PC-9 (cell line): ENCODE results near the gene TRPM6. TPM values are rescaled to one million over a fixed set of nuclear protein-coding genes. Genes with fewer than 3 reads are reported as not detected.

ENCODE experiments used
- BruUV-seq: library from RNA; stranded (reverse); fragments of 400-500 nt; replicated peaks from 2 replicates; lab custom pipeline; 2021; lab: Mats Ljungman, UMichigan
- CTCF ChIA-PET: fragments of 300-600 bp; sonication (Branson Sonifier 250); formaldehyde crosslinking; loops from one replicate; lab custom pipeline; 2022; ENCODE audit warnings: antibody characterized with exemption; lab: Charles Lee
- POLR2A ChIA-PET: fragments of 300-600 bp; sonication (Branson Sonifier 250); formaldehyde crosslinking; loops from one replicate; lab custom pipeline; 2022; ENCODE audit warnings: antibody characterized with exemption; ENCODE audit not compliant: unreplicated experiment; lab: Charles Lee
- DNase-seq, 2 experiments: peaks; one replicate each; pipeline versions ENCODE4 v3.0.0 to v3.0.0-alpha.2; 2015 to 2022; ENCODE audit warnings: mixed read lengths in 1 of 2
- H2AFZ ChIP-seq: fragments of 200-600 bp; sonication (generic); 2 replicates; pipeline ENCODE4 v1.8.1; 2017; ENCODE audit warnings: antibody characterized with exemption
- H3F3A ChIP-seq: fragments of 200-600 bp; sonication (generic); 2 replicates; pipeline ENCODE4 v1.8.1; 2017; ENCODE audit warnings: antibody characterized with exemption, mild to moderate bottlenecking, low read depth; ENCODE audit not compliant: insufficient read depth
- H3K27ac ChIP-seq: fragments of 200-600 bp; sonication (generic); 2 replicates; pipeline ENCODE4 v1.6.1; 2016; ENCODE audit warnings: mixed run types
- H3K27me3 ChIP-seq: fragments of 200-600 bp; sonication (generic); 2 replicates; pipeline ENCODE4 v1.6.1; 2016; ENCODE audit warnings: low read depth, mixed run types; ENCODE audit not compliant: insufficient read depth
- H3K36me3 ChIP-seq: fragments of 200-600 bp; sonication (generic); 2 replicates; pipeline ENCODE4 v1.6.1; 2016; ENCODE audit warnings: low read depth, mixed run types
- H3K4me1 ChIP-seq: fragments of 200-600 bp; sonication (generic); replicated peaks from 2 replicates; pipeline ENCODE4 v1.6.1; 2016; ENCODE audit warnings: mixed run types; ENCODE audit not compliant: insufficient read depth
- H3K4me2 ChIP-seq: fragments of 200-600 bp; sonication (generic); 2 replicates; pipeline ENCODE4 v1.6.1; 2017; ENCODE audit warnings: mixed run types
- H3K4me3 ChIP-seq: fragments of 200-600 bp; sonication (generic); 2 replicates; pipeline ENCODE4 v1.6.1; 2016; ENCODE audit warnings: mixed run types
- H3K79me2 ChIP-seq: fragments of 200-600 bp; sonication (generic); 2 replicates; pipeline ENCODE4 v1.6.1; 2017; ENCODE audit warnings: low read depth, mixed run types
- H3K9me2 ChIP-seq: fragments of 200-600 bp; sonication (generic); 2 replicates; pipeline ENCODE4 v1.8.1; 2017; ENCODE audit warnings: mild to moderate bottlenecking; ENCODE audit not compliant: insufficient read depth
- H3K9me3 ChIP-seq: fragments of 200-600 bp; sonication (generic); 2 replicates; pipeline ENCODE4 v1.8.1; 2016; ENCODE audit warnings: low read depth; ENCODE audit not compliant: insufficient read depth
- H4K20me1 ChIP-seq: fragments of 200-600 bp; sonication (generic); 2 replicates; pipeline ENCODE4 v1.8.1; 2017; ENCODE audit not compliant: insufficient read depth
- CTCF ChIP-seq: fragments of 200-600 bp; sonication (generic); conservative IDR thresholded peaks from 2 replicates; pipeline ENCODE4 v1.6.1; 2017; ENCODE audit warnings: mixed run types, antibody characterized with exemption, mild to moderate bottlenecking, moderate library complexity
- EZH2 ChIP-seq: fragments of 200-600 bp; sonication (generic); IDR thresholded peaks from 2 replicates; pipeline ENCODE4 v1.8.0; 2017; ENCODE audit warnings: antibody characterized with exemption, low read depth
- intact Hi-C: fragments of 100-400 bp; cut with micrococcal nuclease; formaldehyde crosslinking; loops from one replicate; pipeline ENCODE4 v1.10.0; 2022; ENCODE audit not compliant: unreplicated experiment
- total RNA-seq: library from RNA; stranded (reverse); gene quantifications from 2 replicates; pipeline ENCODE4 v1.2.3, GENCODE V29; 2021

The TRPM6 gene
- total RNA-seq, 1 experiment from 2014 or later = 0.09 TPM

- DNase-seq = no peak
- Histone ChIP-seq H3K27me3 (no peaks in the 10 kb centered on the region), H3K9me2 (no peaks in the 10 kb centered on the region), H3K27ac (no peak overlapping the region), H3F3A (no peaks in the 10 kb centered on the region), H3K79me2 (no peaks in the 10 kb centered on the region), H2AFZ (no peak overlapping the region), H3K9me3 (no peaks in the 10 kb centered on the region), H3K4me2 (no peak overlapping the region), H3K36me3 (no peaks in the 10 kb centered on the region), H4K20me1 (no peaks in the 10 kb centered on the region), H3K4me1 (no peaks in the 10 kb centered on the region), H3K4me3 (no peak overlapping the region)
- intact Hi-C loops = loop anchor here (5.0 kb wide), 2 partner anchors 211 to 416 kb away; no protein-coding TSS in a partner anchor
- BruUV-seq = no TSS peak
- TF ChIP-seq CTCF (no peak), EZH2 (no peak)
- POLR2A ChIA-PET = no interaction called here
- CTCF ChIA-PET = no interaction called here
Measured at GRCh38 chr9:74771672-74772071, 116.0 kb downstream of the TRPM6 start.

GRCh38 chr9:74771262-74771585 lies 116.5 kb downstream of the TRPM6 start:
- Histone ChIP-seq H3K79me2 (no peaks in the 10 kb centered on the region), H2AFZ (no peak overlapping the region), H3K9me2 (no peaks in the 10 kb centered on the region), H4K20me1 (no peaks in the 10 kb centered on the region), H3K36me3 (no peaks in the 10 kb centered on the region), H3K4me3 (no peak overlapping the region), H3K4me1 (no peaks in the 10 kb centered on the region), H3F3A (no peaks in the 10 kb centered on the region), H3K27me3 (no peaks in the 10 kb centered on the region), H3K9me3 (no peaks in the 10 kb centered on the region), H3K27ac (no peak overlapping the region), H3K4me2 (no peak overlapping the region)
- TF ChIP-seq CTCF = 0 out of 2 replicates have a peak, but pooled peaks have one; percentile 2
- no peak for TF ChIP-seq EZH2
- POLR2A ChIA-PET = no interaction called here
- CTCF ChIA-PET = interaction anchor here (0.6 kb wide), 1 partner anchor 1228 kb away, joined by 3 read pairs; no protein-coding TSS in a partner anchor
- intact Hi-C loops = loop anchor here (5.0 kb wide), 2 partner anchors 211 to 416 kb away; no protein-coding TSS in a partner anchor
- no peak for DNase-seq
- no TSS peak for BruUV-seq

- no TSS peak for BruUV-seq
- H3K79me2 ChIP-seq = no peaks in the 10 kb centered on the region
Measured at GRCh38 chr9:74770508-74771261, 117.0 kb downstream of the TRPM6 start.

More at GRCh38 chr9:74770508-74771261, 117.0 kb downstream of the TRPM6 start:
- H4K20me1 ChIP-seq = no peaks in the 10 kb centered on the region
- TF ChIP-seq EZH2 (no peak), CTCF (peak; percentile 28; the same call in 1 of the 2 replicates)
- H3K4me1 ChIP-seq = no peaks in the 10 kb centered on the region
- no peak overlapping the region for H3K4me2 ChIP-seq
- POLR2A ChIA-PET = no interaction called here
- H3F3A ChIP-seq = no peaks in the 10 kb centered on the region
- no peak for DNase-seq
- H3K9me3 ChIP-seq = no peaks in the 10 kb centered on the region
- no peak overlapping the region for H2AFZ ChIP-seq
- intact Hi-C loops = loop anchor here (5.0 kb wide), 2 partner anchors 212 to 417 kb away; no protein-coding TSS in a partner anchor
- H3K27me3 ChIP-seq = no peaks in the 10 kb centered on the region
- no peak overlapping the region for H3K4me3 ChIP-seq
- no peak overlapping the region for H3K27ac ChIP-seq
- CTCF ChIA-PET = interaction anchor here (0.6 kb wide), 1 partner anchor 1227 kb away, joined by 3 read pairs; no protein-coding TSS in a partner anchor
- H3K36me3 ChIP-seq = no peaks in the 10 kb centered on the region
- no peaks in the 10 kb centered on the region for H3K9me2 ChIP-seq
